IgD-negative memory B cell (primary cell): ENCODE data around the gene TBC1D9B. TPM values are rescaled to one million over a fixed set of nuclear protein-coding genes. Genes with fewer than 3 reads are reported as not detected.

Experiments
- H3K27ac Mint-ChIP-seq, 3 donors: one replicate each; pipeline ENCODE4 v1.8.0; 2020 to 2022; ENCODE audit warnings: mild to moderate bottlenecking in 3 of 3, mixed read lengths in 3 of 3, moderate library complexity in 1 of 3
- H3K27me3 Mint-ChIP-seq: one replicate; pipeline ENCODE4 v1.8.0; 2021; ENCODE audit warnings: mixed read lengths
- H3K36me3 Mint-ChIP-seq: one replicate; pipeline ENCODE4 v1.8.0; 2020; ENCODE audit warnings: mild to moderate bottlenecking, mixed read lengths
- H3K4me1 Mint-ChIP-seq, 3 donors: one replicate each; pipeline ENCODE4 v1.8.0; 2020 to 2022; ENCODE audit warnings: mixed read lengths in 3 of 3, mild to moderate bottlenecking in 1 of 3
- H3K4me3 Mint-ChIP-seq, 4 donors: one replicate each; pipeline ENCODE4 v1.8.0; 2020 to 2022; ENCODE audit warnings: mild to moderate bottlenecking in 4 of 4, mixed read lengths in 4 of 4, moderate library complexity in 3 of 4
- H3K9me3 Mint-ChIP-seq, 3 donors: one replicate each; pipeline ENCODE4 v1.8.0; 2020 to 2021; ENCODE audit warnings: mixed read lengths in 3 of 3, mild to moderate bottlenecking in 1 of 3
- polyA plus RNA-seq: library from polyadenylated mRNA; unstranded; fragments of 300-500 nt; fragmentation: Illumina TruSeq; gene quantifications from one replicate; pipeline ENCODE4 v1.2.3, GENCODE V29; 2021

Gene TBC1D9B
- polyA plus RNA-seq, 1 donor from 2014 or later = 57.2 TPM

GRCh38 chr5:179915406-179915935, 7.8 kb upstream of the TBC1D9B start:
- H3K36me3 Mint-ChIP-seq = no peaks in the 10 kb centered on the region
- peaks cover 0 to 14% (median 8%) of the 10 kb centered on the region in 3 donors for H3K4me1 Mint-ChIP-seq
- H3K9me3 Mint-ChIP-seq = no peaks in the 10 kb centered on the region
- no peak overlapping the region for H3K27ac Mint-ChIP-seq
- no peak overlapping the region for H3K4me3 Mint-ChIP-seq
- H3K27me3 Mint-ChIP-seq = peaks cover 2% of the 10 kb centered on the region

GRCh38 chr5:179914032-179914755, 6.5 kb upstream of the TBC1D9B start:
- H3K4me3 Mint-ChIP-seq = peak overlapping the region in 1 of 4 donors; percentile 41
- peaks cover 7 to 18% (median 10%) of the 10 kb centered on the region in 3 donors for H3K4me1 Mint-ChIP-seq
- no peaks in the 10 kb centered on the region for H3K36me3 Mint-ChIP-seq
- no peaks in the 10 kb centered on the region for H3K9me3 Mint-ChIP-seq
- H3K27me3 Mint-ChIP-seq = peaks cover 2% of the 10 kb centered on the region
- no peak overlapping the region for H3K27ac Mint-ChIP-seq

GRCh38 chr5:179913461-179913860, 5.8 kb upstream of the TBC1D9B start:
- Mint-ChIP-seq H3K36me3 (no peaks in the 10 kb centered on the region), H3K27ac (peak overlapping the region in 1 of 3 donors; percentile 14), H3K4me1 (peaks cover 7 to 20% (median 10%) of the 10 kb centered on the region in 3 donors), H3K27me3 (peaks cover 2% of the 10 kb centered on the region), H3K4me3 (no peak overlapping the region), H3K9me3 (no peaks in the 10 kb centered on the region)

GRCh38 chr5:179912951-179913350, 5.3 kb upstream of the TBC1D9B start:
- Mint-ChIP-seq H3K27ac (peak overlapping the region in 1 of 3 donors; percentile 14), H3K9me3 (no peaks in the 10 kb centered on the region), H3K4me1 (peaks cover 7 to 20% (median 12%) of the 10 kb centered on the region in 3 donors), H3K4me3 (no peak overlapping the region), H3K27me3 (peaks cover 2% of the 10 kb centered on the region), H3K36me3 (no peaks in the 10 kb centered on the region)

- no peaks in the 10 kb centered on the region for H3K9me3 Mint-ChIP-seq
- peaks cover 7 to 19% (median 11%) of the 10 kb centered on the region in 3 donors for H3K4me1 Mint-ChIP-seq
- H3K4me3 Mint-ChIP-seq = no peak overlapping the region
- peaks cover 2% of the 10 kb centered on the region for H3K27me3 Mint-ChIP-seq
- H3K36me3 Mint-ChIP-seq = no peaks in the 10 kb centered on the region
- peak overlapping the region in 1 of 3 donors; percentile 14 for H3K27ac Mint-ChIP-seq
Measured at GRCh38 chr5:179912386-179912785, 4.7 kb upstream of the TBC1D9B start.

GRCh38 chr5:179909224-179909623, 1.5 kb upstream of the TBC1D9B start:
- no peaks in the 10 kb centered on the region for H3K9me3 Mint-ChIP-seq
- no peaks in the 10 kb centered on the region for H3K27me3 Mint-ChIP-seq
- H3K4me1 Mint-ChIP-seq = peaks cover 13 to 16% (median 15%) of the 10 kb centered on the region in 3 donors
- peak overlapping the region; percentile 34 to 83 (median 63) for H3K4me3 Mint-ChIP-seq
- H3K36me3 Mint-ChIP-seq = no peaks in the 10 kb centered on the region
- peak overlapping the region; percentile 26 to 39 (median 31) for H3K27ac Mint-ChIP-seq

- no peaks in the 10 kb centered on the region for H3K9me3 Mint-ChIP-seq
- no peaks in the 10 kb centered on the region for H3K27me3 Mint-ChIP-seq
- peaks cover 11 to 16% (median 11%) of the 10 kb centered on the region in 3 donors for H3K4me1 Mint-ChIP-seq
- H3K27ac Mint-ChIP-seq = peak overlapping the region in 2 of 3 donors; percentile 39 to 76
- no peaks in the 10 kb centered on the region for H3K36me3 Mint-ChIP-seq
- peak overlapping the region in 3 of 4 donors; percentile 66 to 93 (median 83) for H3K4me3 Mint-ChIP-seq
Measured at GRCh38 chr5:179908528-179908927, 831 bp upstream of the TBC1D9B start.

- H3K36me3 Mint-ChIP-seq = no peaks in the 10 kb centered on the region
- no peaks in the 10 kb centered on the region for H3K27me3 Mint-ChIP-seq
- H3K4me1 Mint-ChIP-seq = peaks cover 11 to 16% (median 11%) of the 10 kb centered on the region in 3 donors
- H3K4me3 Mint-ChIP-seq = peak overlapping the region; percentile 83 to 89 (median 87)
- no peaks in the 10 kb centered on the region for H3K9me3 Mint-ChIP-seq
- H3K27ac Mint-ChIP-seq = peak overlapping the region in 1 of 3 donors; percentile 18
Measured at GRCh38 chr5:179906795-179907555, 722 bp downstream of the TBC1D9B start.

GRCh38 chr5:179906294-179906794, 1.4 kb downstream of the TBC1D9B start:
- no peaks in the 10 kb centered on the region for H3K9me3 Mint-ChIP-seq
- H3K27ac Mint-ChIP-seq = peak overlapping the region in 2 of 3 donors; percentile 18 to 27
- H3K4me1 Mint-ChIP-seq = peaks cover 11 to 16% (median 11%) of the 10 kb centered on the region in 3 donors
- H3K4me3 Mint-ChIP-seq = peak overlapping the region; percentile 83 to 89 (median 87)
- H3K36me3 Mint-ChIP-seq = no peaks in the 10 kb centered on the region
- no peaks in the 10 kb centered on the region for H3K27me3 Mint-ChIP-seq

- Mint-ChIP-seq H3K27ac (no peak overlapping the region), H3K27me3 (no peaks in the 10 kb centered on the region), H3K4me1 (peaks cover 11 to 16% (median 11%) of the 10 kb centered on the region in 3 donors), H3K36me3 (no peaks in the 10 kb centered on the region), H3K4me3 (peak overlapping the region in 3 of 4 donors; percentile 29 to 61 (median 34)), H3K9me3 (no peaks in the 10 kb centered on the region)
Measured at GRCh38 chr5:179905161-179905560, 2.5 kb downstream of the TBC1D9B start.

- peak overlapping the region in 2 of 4 donors; percentile 29 to 61 for H3K4me3 Mint-ChIP-seq
- H3K36me3 Mint-ChIP-seq = no peaks in the 10 kb centered on the region
- H3K27ac Mint-ChIP-seq = peak overlapping the region in 1 of 3 donors; percentile 39
- H3K9me3 Mint-ChIP-seq = no peaks in the 10 kb centered on the region
- H3K4me1 Mint-ChIP-seq = peaks cover 7 to 11% (median 9%) of the 10 kb centered on the region in 3 donors
- no peaks in the 10 kb centered on the region for H3K27me3 Mint-ChIP-seq
Measured at GRCh38 chr5:179904463-179905160, 3.1 kb downstream of the TBC1D9B start.

- H3K4me3 Mint-ChIP-seq = no peak overlapping the region
- H3K27ac Mint-ChIP-seq = peak overlapping the region in 1 of 3 donors; percentile 23
- H3K4me1 Mint-ChIP-seq = peaks cover 4 to 9% (median 6%) of the 10 kb centered on the region in 3 donors
- H3K36me3 Mint-ChIP-seq = no peaks in the 10 kb centered on the region
- H3K9me3 Mint-ChIP-seq = no peaks in the 10 kb centered on the region
- H3K27me3 Mint-ChIP-seq = no peaks in the 10 kb centered on the region
Measured at GRCh38 chr5:179902763-179903158, 4.9 kb downstream of the TBC1D9B start.

GRCh38 chr5:179901915-179902762, 5.6 kb downstream of the TBC1D9B start:
- Mint-ChIP-seq H3K36me3 (no peaks in the 10 kb centered on the region), H3K27me3 (no peaks in the 10 kb centered on the region), H3K4me3 (peak overlapping the region in 1 of 4 donors; percentile 85), H3K4me1 (peaks cover 4 to 9% (median 6%) of the 10 kb centered on the region in 3 donors), H3K27ac (peak overlapping the region in 1 of 3 donors; percentile 78), H3K9me3 (no peaks in the 10 kb centered on the region)
